GM12891 (cell line): ENCODE measurements around the gene CTDSPL.

Experiments used
- PAX5 ChIP-seq: IDR thresholded peaks from 2 replicates; pipeline ENCODE4 v1.6.1; 2011; ENCODE audit warnings: low read length, moderate library complexity, mild to moderate bottlenecking; ENCODE audit not compliant: insufficient read depth, severe bottlenecking
- POLR2A ChIP-seq: IDR thresholded peaks from 2 replicates; pipeline ENCODE4 v1.6.1; 2011; ENCODE audit warnings: low read depth, low read length, control low read depth
- POLR2AphosphoS5 ChIP-seq: IDR thresholded peaks from 2 replicates; pipeline ENCODE4 v1.6.1; 2011; ENCODE audit warnings: low read depth, low read length, control low read depth
- POU2F2 ChIP-seq: IDR thresholded peaks from 2 replicates; pipeline ENCODE4 v1.6.1; 2011; ENCODE audit warnings: low read depth, mild to moderate bottlenecking, control low read depth, low read length, moderate library complexity
- SPI1 ChIP-seq: IDR thresholded peaks from 2 replicates; pipeline ENCODE4 v1.6.1; 2011; ENCODE audit warnings: low read depth, low read length, control low read depth
- TAF1 ChIP-seq: IDR thresholded peaks from 2 replicates; pipeline ENCODE4 v1.6.1; 2011; ENCODE audit warnings: low read depth, low read length, control low read depth

- no peak for TF ChIP-seq SPI1
- TF ChIP-seq TAF1, result no peak
- no peak for TF ChIP-seq POLR2A
- no peak for TF ChIP-seq POLR2AphosphoS5
- no peak for TF ChIP-seq PAX5
- no peak for TF ChIP-seq POU2F2
These were observed 14.0 kb upstream of the CTDSPL start for GRCh38 chr3:37847689-37848088.
